Measurements from ENCODE around the gene CFL1. TPM values are rescaled to one million over a fixed set of nuclear protein-coding genes. Genes with fewer than 3 reads are reported as not detected.
"Not testable (repeated sequence)": the region's sequence is repeated elsewhere in the genome, so short reads cannot be mapped to it uniquely, and the experiment has no call there.

CFL1 gene
- total RNA-seq, 1 experiment from 2014 or later, result 364 TPM

DNA sequence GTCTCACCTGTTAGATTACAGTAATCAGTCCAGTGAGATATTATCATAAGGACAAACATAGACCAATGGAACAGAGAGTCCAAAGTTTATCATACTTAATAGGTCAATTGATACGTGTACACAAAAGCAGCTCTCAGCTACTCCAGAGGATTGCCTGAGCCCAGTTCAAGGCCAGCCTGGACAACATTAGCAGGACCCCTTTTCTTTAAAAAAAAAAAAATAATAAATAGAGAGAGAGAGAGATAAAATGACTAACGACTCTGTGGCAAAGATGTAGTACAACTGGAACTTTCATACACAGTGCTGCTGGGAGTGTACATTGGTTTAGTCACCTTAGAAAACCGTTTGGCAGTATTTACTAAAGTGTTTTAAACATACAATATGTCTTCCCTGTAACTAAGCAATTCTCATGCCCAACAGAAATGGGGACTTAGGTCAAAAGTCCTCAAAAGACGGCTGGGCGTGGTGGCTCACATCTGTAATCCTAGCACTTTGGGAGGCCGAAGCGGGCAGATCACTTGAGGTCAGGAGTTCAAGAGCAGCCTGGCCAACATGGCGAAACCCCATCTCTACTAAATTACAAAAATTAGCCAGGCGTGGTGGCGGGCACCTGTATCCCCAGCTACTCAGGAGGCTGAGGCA is 13.6 kb downstream of the CFL1 start:
- no peak for DNase-seq (ENCODE audit: extremely low read depth, low read depth)

DNA sequence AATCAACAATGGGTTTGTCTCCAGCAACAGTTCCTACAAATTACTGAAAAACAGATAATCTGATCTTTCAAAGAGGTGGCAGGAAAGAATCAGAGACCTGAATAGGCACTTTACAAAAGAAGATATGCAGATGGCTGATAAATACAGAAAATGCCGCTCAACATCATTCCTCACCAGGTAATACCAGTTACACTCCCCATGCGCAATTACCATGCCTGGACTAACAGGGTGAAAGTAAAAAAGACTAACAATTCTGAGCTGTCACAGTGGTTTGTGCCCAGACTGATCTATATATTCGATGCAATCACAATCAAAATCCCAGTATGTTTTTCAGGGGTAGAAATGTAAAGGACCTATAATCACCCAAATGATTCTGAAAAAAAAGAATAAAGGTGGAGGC is 14.2 kb downstream of the CFL1 start:
- no peak for DNase-seq (ENCODE audit: extremely low read depth, low read depth)

DNA sequence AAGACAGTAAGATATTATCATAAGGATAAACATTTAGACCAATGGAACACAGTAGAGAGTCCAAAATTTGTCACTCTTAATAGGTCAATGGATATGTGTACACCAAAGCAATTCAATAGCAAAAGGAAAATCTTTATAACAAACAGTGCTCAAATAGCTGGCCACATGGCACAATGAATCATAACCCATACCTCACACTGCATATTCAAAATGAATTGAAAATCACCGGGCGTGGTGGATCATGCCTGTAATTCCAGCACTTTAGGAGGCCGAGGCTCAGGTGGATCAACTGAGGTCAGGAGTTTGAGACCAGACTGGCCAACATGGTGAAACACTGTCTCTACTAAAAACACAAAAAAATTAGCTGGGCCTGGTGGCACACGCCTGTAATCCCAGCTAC is 15.8 kb downstream of the CFL1 start:
- DNase-seq (ENCODE audit: extremely low read depth, low read depth), result no peak

DNA sequence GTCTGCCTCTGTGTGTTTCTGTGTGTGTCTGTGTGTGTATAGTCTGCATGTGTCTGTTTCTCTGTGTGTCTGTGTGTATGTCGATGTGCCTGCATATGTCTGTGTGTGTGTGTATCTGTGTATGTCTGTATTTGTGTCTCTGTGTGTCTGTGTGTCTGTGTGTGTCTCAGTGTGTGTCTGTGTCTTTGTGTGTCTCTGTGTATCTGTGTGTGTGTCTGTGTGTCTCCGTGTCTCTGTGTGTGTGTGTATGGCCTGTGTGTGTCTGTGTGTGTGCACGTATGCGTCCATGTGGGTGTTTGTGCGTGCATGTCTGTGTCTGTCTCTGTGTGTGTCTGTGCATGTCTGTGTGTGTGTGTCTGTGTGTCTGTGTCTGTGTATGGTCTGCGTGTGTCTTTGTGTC is 23.8 kb downstream of the CFL1 start:
- no peak for DNase-seq (ENCODE audit: extremely low read depth, low read depth)

DNA sequence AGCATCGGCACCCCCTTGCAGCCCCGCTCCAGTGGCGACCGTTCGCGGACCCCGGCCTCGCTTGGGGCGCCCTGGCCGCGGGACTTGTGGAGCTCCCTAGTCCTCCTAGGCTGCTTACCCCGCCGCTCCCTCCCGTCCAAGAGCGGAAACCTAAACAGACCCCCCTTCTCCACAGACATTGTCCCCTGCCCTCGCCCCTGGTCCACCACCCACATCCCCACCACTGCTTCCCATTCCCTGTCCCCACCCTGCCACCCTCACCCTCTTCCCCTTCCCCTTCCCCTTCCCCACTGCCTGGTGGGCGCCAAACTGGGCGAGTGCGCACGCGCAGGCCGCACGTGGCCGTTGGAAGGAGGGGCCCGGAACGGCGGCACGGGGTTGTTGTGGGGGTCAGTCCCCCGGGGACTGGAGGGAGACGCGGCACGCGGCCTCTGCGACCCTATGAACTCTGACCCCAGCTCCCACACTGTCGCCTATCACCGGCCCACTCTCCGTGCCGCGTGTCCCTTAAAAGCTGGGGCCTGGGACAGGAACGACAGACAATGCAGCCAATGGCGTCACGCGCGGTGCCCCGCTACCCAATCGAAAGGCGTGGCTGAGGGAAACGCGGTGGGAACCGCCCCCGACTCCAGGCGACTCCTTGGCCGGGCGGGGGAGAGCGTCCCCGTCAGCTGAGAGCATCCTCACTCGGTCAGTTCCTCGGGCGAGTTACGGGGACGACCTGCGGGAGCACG is 24.5 kb downstream of the CFL1 start, which contains the start of gene SNX32:
SNX32 (plus strand) TSS at position 667 of the 734 bp plus-strand sequence. CDS start 103 bp downstream, outside the sequence.
- no peak for DNase-seq (ENCODE audit: extremely low read depth, low read depth)

GRCh38 chr11:65832231-65832630 is 25.7 kb downstream of the CFL1 start:
- DNase-seq (ENCODE audit: extremely low read depth, low read depth), result not testable (repeated sequence)

GRCh38 chr11:65829459-65829858 is 28.5 kb downstream of the CFL1 start:
- DNase-seq (ENCODE audit: extremely low read depth, low read depth), result no peak

- DNase-seq (ENCODE audit: extremely low read depth, low read depth), result no peak
Observed at GRCh38 chr11:65826984-65827735, 30.8 kb downstream of the CFL1 start.

DNA sequence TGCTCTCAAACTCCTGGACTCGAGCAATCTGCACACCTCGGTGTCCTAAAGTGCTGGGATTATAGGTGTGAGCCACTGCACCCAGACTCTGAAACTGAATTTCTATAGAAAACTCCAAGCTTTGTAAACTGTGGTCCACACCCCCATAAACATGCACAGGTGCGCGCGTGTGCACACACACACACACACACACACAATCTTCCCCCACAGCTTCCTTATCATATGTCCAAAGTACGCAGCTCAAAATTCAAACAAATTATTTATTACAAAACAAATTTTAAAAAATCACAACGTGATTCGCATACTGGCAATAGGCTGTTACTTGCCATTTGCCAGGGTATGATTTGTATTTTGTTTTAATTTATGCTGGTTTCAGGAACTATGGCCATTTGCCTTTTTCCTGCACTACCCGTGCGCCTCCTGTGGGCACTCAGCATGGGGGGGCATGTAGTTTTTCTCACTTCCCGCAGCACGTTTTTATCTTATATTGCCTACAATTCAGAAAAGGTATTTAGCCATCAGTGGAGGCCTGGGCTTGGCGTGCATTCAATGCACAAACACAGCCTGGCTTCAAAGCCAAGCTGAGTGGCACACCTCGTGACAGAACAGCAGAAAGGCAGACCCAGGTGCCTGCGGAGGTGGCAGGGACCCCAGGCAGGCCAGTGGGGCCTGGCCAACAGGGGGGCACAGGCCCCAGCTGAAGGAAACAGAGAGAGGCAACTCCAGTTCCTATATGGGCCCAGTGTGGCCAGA is 35.0 kb downstream of the CFL1 start:
- no peak for DNase-seq (ENCODE audit: extremely low read depth, low read depth)

- no peak for DNase-seq (ENCODE audit: extremely low read depth, low read depth)
Observed at GRCh38 chr11:65821107-65821506, 36.9 kb downstream of the CFL1 start.

DNA sequence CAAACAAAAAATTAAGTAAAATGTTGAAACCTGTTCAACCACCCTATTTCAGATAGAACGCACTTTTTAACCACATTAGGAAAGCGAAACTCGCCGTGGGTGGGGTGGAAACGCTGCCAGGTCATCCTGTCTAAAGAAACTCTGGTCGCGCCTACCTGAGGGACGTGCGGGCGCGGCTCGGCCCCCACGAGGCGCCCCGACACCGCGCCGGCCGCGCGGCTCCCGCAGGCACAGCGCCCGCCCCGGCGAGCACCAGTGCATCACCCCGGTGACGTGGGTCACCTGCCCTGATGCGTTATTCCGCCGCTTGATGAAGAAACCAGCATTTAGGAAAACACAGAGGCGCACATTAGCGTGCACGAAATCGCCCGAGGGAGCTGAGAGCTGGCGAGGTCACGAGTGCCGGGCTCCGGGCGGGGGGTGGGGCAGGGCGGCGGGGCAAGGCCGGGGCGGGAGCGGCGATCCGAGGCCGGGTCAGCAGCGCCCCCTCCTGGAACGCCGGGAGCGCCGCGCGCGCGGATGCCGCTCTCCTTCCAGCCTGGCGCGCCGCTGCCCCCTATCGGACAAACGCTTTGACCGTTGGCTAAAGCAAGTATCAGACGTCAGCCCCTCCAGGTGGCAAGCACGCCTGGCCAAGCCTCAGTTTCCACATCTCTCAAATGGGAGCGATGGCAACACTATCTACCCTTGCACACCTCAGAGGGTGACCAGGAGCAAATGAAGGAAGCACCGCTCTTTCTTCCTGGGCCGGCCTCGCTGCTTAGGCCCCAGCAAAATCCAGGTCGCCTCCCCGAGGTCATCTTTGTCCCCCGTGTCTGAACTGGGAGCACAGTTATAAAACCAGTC is 39.9 kb downstream of the CFL1 start:
- DNase-seq (ENCODE audit: extremely low read depth, low read depth), result peak; percentile 80

DNA sequence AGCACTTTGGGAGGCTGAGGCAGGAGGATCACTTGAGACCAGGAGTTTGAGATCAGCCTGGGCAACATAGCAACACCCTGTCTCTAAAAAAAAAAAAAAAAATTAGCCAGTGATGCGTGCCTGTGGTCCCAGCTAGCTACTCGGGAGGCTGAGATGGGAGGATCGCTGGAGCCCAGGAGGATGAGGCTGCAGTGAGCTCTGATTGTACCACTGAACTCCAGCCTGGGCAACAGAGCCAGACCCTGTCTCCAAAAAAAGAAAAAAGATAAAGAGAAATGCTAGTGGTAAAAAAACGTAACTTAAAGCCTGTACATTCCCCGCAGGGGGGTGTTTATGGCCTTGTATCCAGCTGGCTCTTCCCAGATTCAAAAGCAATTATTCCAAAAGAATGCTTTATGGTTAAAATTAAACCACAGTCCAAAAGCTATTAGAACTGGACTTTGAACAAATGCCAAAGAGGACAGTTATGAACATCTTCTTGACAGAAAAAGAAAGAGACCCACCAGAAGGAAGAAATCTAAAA is 40.6 kb downstream of the CFL1 start:
- no peak for DNase-seq (ENCODE audit: extremely low read depth, low read depth)

GRCh38 chr11:65816696-65817095 is 41.3 kb downstream of the CFL1 start:
- DNase-seq (ENCODE audit: extremely low read depth, low read depth), result no peak

GRCh38 chr11:65814986-65815565 is 42.9 kb downstream of the CFL1 start:
- DNase-seq (ENCODE audit: extremely low read depth, low read depth), result no peak

- DNase-seq (ENCODE audit: extremely low read depth, low read depth), result no peak
Observed at GRCh38 chr11:65814131-65814985, 43.6 kb downstream of the CFL1 start.

GRCh38 chr11:65811764-65812475 is 46.1 kb downstream of the CFL1 start:
- DNase-seq (ENCODE audit: extremely low read depth, low read depth), result no peak

- DNase-seq (ENCODE audit: extremely low read depth, low read depth), result no peak
Observed at GRCh38 chr11:65810046-65810868, 47.7 kb downstream of the CFL1 start.

Measured in NCI-H460 (cell line).